Endothelial cell of umbilical vein (primary cell): ENCODE results near the gene MACROD2.

ENCODE experiments used
- EZH2 ChIP-seq: IDR thresholded peaks from 2 replicates; pipeline ENCODE4 v1.6.1; 2012; ENCODE audit warnings: borderline replicate concordance, low read depth, mild to moderate bottlenecking, moderate library complexity, low read length, inconsistent platforms; ENCODE audit not compliant: severe bottlenecking
- FOS ChIP-seq: IDR thresholded peaks from 2 replicates; pipeline ENCODE4 v1.6.1; 2011; ENCODE audit warnings: mild to moderate bottlenecking, low read length, moderate library complexity, borderline replicate concordance; ENCODE audit not compliant: insufficient read depth
- POLR2A ChIP-seq: IDR thresholded peaks from 2 replicates; pipeline ENCODE4 v1.6.1; 2012; ENCODE audit warnings: low read depth, mild to moderate bottlenecking, control low read depth, low read length
- POLR2AphosphoS5 ChIP-seq: IDR thresholded peaks from 2 replicates; pipeline ENCODE4 v1.6.1; 2012; ENCODE audit warnings: low read depth, mild to moderate bottlenecking, control low read depth, low read length, moderate library complexity; ENCODE audit not compliant: insufficient read depth
- TF ChIP-seq, protein P1 (sequence below), 2 donors: IDR thresholded peaks; 1 replicate in 1 of 2; 2 replicates in 1 of 2; pipeline ENCODE4 v1.5.1; 2011; ENCODE audit warnings: low read length in 2 of 2, mild to moderate bottlenecking in 2 of 2, moderate library complexity in 2 of 2, control low read depth in 1 of 2, inconsistent platforms in 1 of 2, low read depth in 1 of 2; ENCODE audit not compliant: insufficient read depth in 1 of 2; ENCODE audit errors: extremely low read depth in 1 of 2
- TF ChIP-seq, protein P2 (sequence below): IDR thresholded peaks from 2 replicates; pipeline ENCODE4 v1.6.1; 2011; ENCODE audit not compliant: insufficient read depth, insufficient read length

DNA sequence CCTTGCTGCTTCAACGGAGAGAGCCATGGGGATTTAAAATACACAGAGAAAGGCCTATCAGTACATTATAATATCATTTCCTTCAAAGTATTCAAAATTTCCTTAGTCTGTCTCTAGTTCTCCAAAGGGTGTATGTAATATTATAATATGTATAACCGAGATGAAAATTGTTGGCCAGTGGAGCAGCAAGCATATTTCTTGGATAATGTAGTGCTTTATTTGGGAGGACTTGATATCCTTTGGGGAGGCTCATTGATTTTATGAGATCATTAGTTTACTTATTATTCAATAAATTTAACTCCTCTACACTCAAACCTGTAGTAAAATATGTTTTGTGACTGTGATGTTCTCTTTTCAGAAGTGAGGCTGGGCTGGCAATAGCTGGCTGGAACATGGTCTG lies 1145.0 kb downstream of the MACROD2 start:
- TF ChIP-seq POLR2AphosphoS5: no peak
- no peak for TF ChIP-seq FOS
- TF ChIP-seq, protein P1, sequence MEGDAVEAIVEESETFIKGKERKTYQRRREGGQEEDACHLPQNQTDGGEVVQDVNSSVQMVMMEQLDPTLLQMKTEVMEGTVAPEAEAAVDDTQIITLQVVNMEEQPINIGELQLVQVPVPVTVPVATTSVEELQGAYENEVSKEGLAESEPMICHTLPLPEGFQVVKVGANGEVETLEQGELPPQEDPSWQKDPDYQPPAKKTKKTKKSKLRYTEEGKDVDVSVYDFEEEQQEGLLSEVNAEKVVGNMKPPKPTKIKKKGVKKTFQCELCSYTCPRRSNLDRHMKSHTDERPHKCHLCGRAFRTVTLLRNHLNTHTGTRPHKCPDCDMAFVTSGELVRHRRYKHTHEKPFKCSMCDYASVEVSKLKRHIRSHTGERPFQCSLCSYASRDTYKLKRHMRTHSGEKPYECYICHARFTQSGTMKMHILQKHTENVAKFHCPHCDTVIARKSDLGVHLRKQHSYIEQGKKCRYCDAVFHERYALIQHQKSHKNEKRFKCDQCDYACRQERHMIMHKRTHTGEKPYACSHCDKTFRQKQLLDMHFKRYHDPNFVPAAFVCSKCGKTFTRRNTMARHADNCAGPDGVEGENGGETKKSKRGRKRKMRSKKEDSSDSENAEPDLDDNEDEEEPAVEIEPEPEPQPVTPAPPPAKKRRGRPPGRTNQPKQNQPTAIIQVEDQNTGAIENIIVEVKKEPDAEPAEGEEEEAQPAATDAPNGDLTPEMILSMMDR (IDR thresholded peaks at IDR 0.05; ENCODE audit: extremely low read depth in 1 of 2, insufficient read depth in 1 of 2, low read depth in 1 of 2, low read length in 2 of 2): no peak
- TF ChIP-seq EZH2: no peak
- TF ChIP-seq POLR2A: no peak
- TF ChIP-seq, protein P2, sequence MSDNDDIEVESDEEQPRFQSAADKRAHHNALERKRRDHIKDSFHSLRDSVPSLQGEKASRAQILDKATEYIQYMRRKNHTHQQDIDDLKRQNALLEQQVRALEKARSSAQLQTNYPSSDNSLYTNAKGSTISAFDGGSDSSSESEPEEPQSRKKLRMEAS: no peak
